ENCODE data around the gene SLIT3.

Gene SLIT3

DNA sequence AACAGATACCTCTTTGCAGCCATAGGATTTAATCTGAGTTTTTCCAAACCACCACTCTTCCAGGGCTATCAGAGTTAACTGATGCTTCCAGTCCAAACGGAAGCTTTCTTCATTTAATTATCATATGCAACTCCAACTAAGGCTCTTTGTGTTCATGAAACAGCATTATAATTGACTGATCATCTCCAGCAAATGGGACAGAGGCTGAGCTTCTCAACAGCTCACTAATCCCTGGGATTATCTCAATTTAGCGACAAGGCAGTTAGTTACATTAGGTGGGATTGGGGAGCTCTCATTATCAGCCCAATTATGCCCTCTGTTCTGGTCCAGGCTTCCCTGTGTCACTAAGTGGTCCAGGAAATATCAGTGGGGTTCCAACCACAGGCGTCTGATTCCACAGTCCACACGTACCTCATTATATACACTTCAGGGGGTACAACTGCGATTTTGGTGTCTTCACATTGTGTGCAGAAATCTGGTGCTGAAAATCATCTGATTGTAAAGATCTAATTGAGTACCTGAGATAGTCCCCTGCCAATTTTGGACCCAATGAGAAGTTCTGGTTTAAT lies 408.2 kb downstream of the SLIT3 start:
- TF ChIP-seq, protein P1, sequence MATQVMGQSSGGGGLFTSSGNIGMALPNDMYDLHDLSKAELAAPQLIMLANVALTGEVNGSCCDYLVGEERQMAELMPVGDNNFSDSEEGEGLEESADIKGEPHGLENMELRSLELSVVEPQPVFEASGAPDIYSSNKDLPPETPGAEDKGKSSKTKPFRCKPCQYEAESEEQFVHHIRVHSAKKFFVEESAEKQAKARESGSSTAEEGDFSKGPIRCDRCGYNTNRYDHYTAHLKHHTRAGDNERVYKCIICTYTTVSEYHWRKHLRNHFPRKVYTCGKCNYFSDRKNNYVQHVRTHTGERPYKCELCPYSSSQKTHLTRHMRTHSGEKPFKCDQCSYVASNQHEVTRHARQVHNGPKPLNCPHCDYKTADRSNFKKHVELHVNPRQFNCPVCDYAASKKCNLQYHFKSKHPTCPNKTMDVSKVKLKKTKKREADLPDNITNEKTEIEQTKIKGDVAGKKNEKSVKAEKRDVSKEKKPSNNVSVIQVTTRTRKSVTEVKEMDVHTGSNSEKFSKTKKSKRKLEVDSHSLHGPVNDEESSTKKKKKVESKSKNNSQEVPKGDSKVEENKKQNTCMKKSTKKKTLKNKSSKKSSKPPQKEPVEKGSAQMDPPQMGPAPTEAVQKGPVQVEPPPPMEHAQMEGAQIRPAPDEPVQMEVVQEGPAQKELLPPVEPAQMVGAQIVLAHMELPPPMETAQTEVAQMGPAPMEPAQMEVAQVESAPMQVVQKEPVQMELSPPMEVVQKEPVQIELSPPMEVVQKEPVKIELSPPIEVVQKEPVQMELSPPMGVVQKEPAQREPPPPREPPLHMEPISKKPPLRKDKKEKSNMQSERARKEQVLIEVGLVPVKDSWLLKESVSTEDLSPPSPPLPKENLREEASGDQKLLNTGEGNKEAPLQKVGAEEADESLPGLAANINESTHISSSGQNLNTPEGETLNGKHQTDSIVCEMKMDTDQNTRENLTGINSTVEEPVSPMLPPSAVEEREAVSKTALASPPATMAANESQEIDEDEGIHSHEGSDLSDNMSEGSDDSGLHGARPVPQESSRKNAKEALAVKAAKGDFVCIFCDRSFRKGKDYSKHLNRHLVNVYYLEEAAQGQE (IDR thresholded peaks at IDR 0.05; ENCODE audit: insufficient replicate concordance, low read depth), result no peak
- TF ChIP-seq, protein P2, sequence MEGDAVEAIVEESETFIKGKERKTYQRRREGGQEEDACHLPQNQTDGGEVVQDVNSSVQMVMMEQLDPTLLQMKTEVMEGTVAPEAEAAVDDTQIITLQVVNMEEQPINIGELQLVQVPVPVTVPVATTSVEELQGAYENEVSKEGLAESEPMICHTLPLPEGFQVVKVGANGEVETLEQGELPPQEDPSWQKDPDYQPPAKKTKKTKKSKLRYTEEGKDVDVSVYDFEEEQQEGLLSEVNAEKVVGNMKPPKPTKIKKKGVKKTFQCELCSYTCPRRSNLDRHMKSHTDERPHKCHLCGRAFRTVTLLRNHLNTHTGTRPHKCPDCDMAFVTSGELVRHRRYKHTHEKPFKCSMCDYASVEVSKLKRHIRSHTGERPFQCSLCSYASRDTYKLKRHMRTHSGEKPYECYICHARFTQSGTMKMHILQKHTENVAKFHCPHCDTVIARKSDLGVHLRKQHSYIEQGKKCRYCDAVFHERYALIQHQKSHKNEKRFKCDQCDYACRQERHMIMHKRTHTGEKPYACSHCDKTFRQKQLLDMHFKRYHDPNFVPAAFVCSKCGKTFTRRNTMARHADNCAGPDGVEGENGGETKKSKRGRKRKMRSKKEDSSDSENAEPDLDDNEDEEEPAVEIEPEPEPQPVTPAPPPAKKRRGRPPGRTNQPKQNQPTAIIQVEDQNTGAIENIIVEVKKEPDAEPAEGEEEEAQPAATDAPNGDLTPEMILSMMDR (IDR thresholded peaks at IDR 0.05; ENCODE audit: insufficient read depth, low read length), result no peak
- TF ChIP-seq SPI1 (IDR thresholded peaks at IDR 0.05; ENCODE audit: borderline replicate concordance, low read depth) (no peak), POLR2AphosphoS5 (IDR thresholded peaks at IDR 0.05; ENCODE audit: low read depth) (no peak), GABPA (IDR thresholded peaks at IDR 0.05; ENCODE audit: low read depth) (no peak)
- no peak for DNase-seq (ENCODE audit: low read depth in 1 of 2, low spot score in 1 of 2)
- Histone ChIP-seq H3K27me3 (ENCODE audit: insufficient read depth, poor library complexity, severe bottlenecking) (peaks cover 5% of the 10 kb centered on the region), H3K27ac (replicated peaks) (no peak overlapping the region), H3K4me3 (replicated peaks; ENCODE audit: insufficient read depth, low read length) (no peak overlapping the region)

GRCh38 chr5:168890816-168891812 lies 409.8 kb downstream of the SLIT3 start:
- no peak for TF ChIP-seq SPI1 (IDR thresholded peaks at IDR 0.05; ENCODE audit: borderline replicate concordance, low read depth)
- TF ChIP-seq, protein P1 (IDR thresholded peaks at IDR 0.05; ENCODE audit: insufficient replicate concordance, low read depth), result no peak
- no peak for TF ChIP-seq GABPA (IDR thresholded peaks at IDR 0.05; ENCODE audit: low read depth)
- TF ChIP-seq, protein P2 (IDR thresholded peaks at IDR 0.05; ENCODE audit: insufficient read depth, low read length), result no peak
- TF ChIP-seq POLR2AphosphoS5 (IDR thresholded peaks at IDR 0.05; ENCODE audit: low read depth), result no peak
- Histone ChIP-seq H3K4me3 (replicated peaks; ENCODE audit: insufficient read depth, low read length) (no peak overlapping the region), H3K27ac (replicated peaks) (no peak overlapping the region), H3K27me3 (ENCODE audit: insufficient read depth, poor library complexity, severe bottlenecking) (peaks cover 3% of the 10 kb centered on the region)
- no peak for DNase-seq (ENCODE audit: low read depth in 1 of 2, low spot score in 1 of 2)

DNA sequence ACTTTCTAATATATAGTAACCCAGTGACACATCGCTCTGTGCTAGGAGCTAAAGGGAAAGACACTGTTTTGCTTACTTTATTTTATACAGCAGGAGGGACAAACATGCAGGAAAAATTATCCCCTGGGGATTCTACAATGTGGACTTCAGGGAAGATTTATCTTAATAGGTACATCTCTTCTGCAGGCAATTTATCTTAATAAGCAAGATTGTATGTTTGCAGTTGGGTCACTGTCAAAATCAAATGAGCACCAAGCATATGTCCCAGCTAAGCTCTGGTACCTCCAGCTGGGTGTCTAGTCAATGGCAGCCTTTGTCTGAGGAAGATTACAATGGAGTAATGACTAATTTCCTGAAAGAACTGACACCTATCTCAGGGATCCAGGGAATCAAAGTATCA lies 411.9 kb downstream of the SLIT3 start:
- no peaks in the 10 kb centered on the region for H3K27me3 ChIP-seq (ENCODE audit: insufficient read depth, poor library complexity, severe bottlenecking)
- H3K27ac ChIP-seq (replicated peaks), result no peak overlapping the region
- H3K4me3 ChIP-seq (replicated peaks; ENCODE audit: insufficient read depth, low read length), result no peak overlapping the region
- TF ChIP-seq SPI1 (IDR thresholded peaks at IDR 0.05; ENCODE audit: borderline replicate concordance, low read depth) (no peak), POLR2AphosphoS5 (IDR thresholded peaks at IDR 0.05; ENCODE audit: low read depth) (no peak), GABPA (IDR thresholded peaks at IDR 0.05; ENCODE audit: low read depth) (no peak)
- TF ChIP-seq, protein P2 (IDR thresholded peaks at IDR 0.05; ENCODE audit: insufficient read depth, low read length), result no peak
- TF ChIP-seq, protein P1 (IDR thresholded peaks at IDR 0.05; ENCODE audit: insufficient replicate concordance, low read depth), result no peak
- no peak for DNase-seq (ENCODE audit: low read depth in 1 of 2, low spot score in 1 of 2)
